OCI-LY7 (cell line): ENCODE measurements around the gene BLACAT1. TPM values are rescaled to one million over a fixed set of nuclear protein-coding genes. Genes with fewer than 3 reads are reported as not detected.
A peak's percentile ranks its signal among the peaks of the same experiment; 100 is the strongest.

ENCODE experiments used
- BruUV-seq: library from RNA; stranded (reverse); fragments of 400-500 nt; replicated peaks from 2 replicates; lab custom pipeline; 2021; lab: Mats Ljungman, UMichigan
- CTCF ChIA-PET: fragments of 300-600 bp; sonication (Branson Sonifier 250); formaldehyde crosslinking; loops from one replicate; lab custom pipeline; 2022; ENCODE audit warnings: antibody characterized with exemption; ENCODE audit not compliant: unreplicated experiment; lab: Charles Lee
- POLR2A ChIA-PET: fragments of 300-600 bp; sonication (Branson Sonifier 250); formaldehyde crosslinking; loops from one replicate; lab custom pipeline; 2022; ENCODE audit warnings: antibody characterized with exemption; lab: Charles Lee
- DNase-seq: peaks from one replicate; pipeline ENCODE4 v3.0.0-alpha.2; 2015; ENCODE audit warnings: low spot score
- H2AFZ ChIP-seq: fragments of 200-600 bp; sonication (generic), shearing (Covaris generic); 2 replicates; pipeline ENCODE4 v1.6.1; 2014; ENCODE audit warnings: mild to moderate bottlenecking, antibody characterized with exemption, low read length, moderate library complexity
- H3K27ac ChIP-seq: fragments of 200-600 bp; sonication (generic); 2 replicates; pipeline ENCODE4 v1.5.1; 2014; ENCODE audit warnings: mixed run types, low read depth, mild to moderate bottlenecking, moderate library complexity, low read length, inconsistent platforms; ENCODE audit not compliant: poor library complexity, severe bottlenecking
- H3K36me3 ChIP-seq: fragments of 200-600 bp; sonication (generic); 2 replicates; pipeline ENCODE4 v1.6.1; 2014; ENCODE audit warnings: mild to moderate bottlenecking, antibody characterized with exemption, low read length, moderate library complexity, mixed read lengths; ENCODE audit not compliant: insufficient read depth
- H3K4me1 ChIP-seq: fragments of 200-600 bp; sonication (generic); 2 replicates; pipeline ENCODE4 v1.5.1; 2014; ENCODE audit warnings: mild to moderate bottlenecking, low read length; ENCODE audit not compliant: insufficient read depth, poor library complexity, severe bottlenecking
- H3K4me2 ChIP-seq: fragments of 200-600 bp; sonication (generic); 2 replicates; pipeline ENCODE4 v1.6.1; 2014; ENCODE audit warnings: mild to moderate bottlenecking, low read length
- H3K4me3 ChIP-seq: fragments of 200-600 bp; sonication (generic); 2 replicates; pipeline ENCODE4 v1.5.1; 2014; ENCODE audit warnings: mild to moderate bottlenecking, low read depth, low read length; ENCODE audit not compliant: poor library complexity, severe bottlenecking
- H3K79me2 ChIP-seq: fragments of 200-600 bp; sonication (generic); 2 replicates; pipeline ENCODE4 v1.6.1; 2016; ENCODE audit warnings: low read depth, mild to moderate bottlenecking, low read length, moderate library complexity, mixed read lengths; ENCODE audit not compliant: insufficient read depth
- H3K9me2 ChIP-seq: fragments of 200-600 bp; sonication (generic); 2 replicates; pipeline ENCODE4 v1.6.1; 2016; ENCODE audit warnings: mild to moderate bottlenecking, low read length, mixed read lengths; ENCODE audit not compliant: insufficient read depth
- H3K9me3 ChIP-seq: fragments of 200-600 bp; sonication (generic); 2 replicates; pipeline ENCODE4 v1.6.1; 2014; ENCODE audit warnings: mild to moderate bottlenecking, mixed run types, low read length, mixed read lengths
- H4K20me1 ChIP-seq: fragments of 200-600 bp; sonication (generic); 2 replicates; pipeline ENCODE4 v1.6.1; 2014; ENCODE audit warnings: mild to moderate bottlenecking, antibody characterized with exemption, low read length, moderate library complexity, mixed read lengths; ENCODE audit not compliant: insufficient read depth
- CTCF ChIP-seq: fragments of 200-600 bp; sonication (generic); conservative IDR thresholded peaks from 2 replicates; pipeline ENCODE4 v1.5.1; 2014; ENCODE audit warnings: mild to moderate bottlenecking, antibody characterized with exemption, low read length, moderate library complexity, mixed read lengths
- EZH2phosphoT487 ChIP-seq: fragments of 200-600 bp; sonication (generic); IDR thresholded peaks from 2 replicates; pipeline ENCODE4 v1.6.1; 2018; ENCODE audit warnings: low read depth, borderline replicate concordance, mild to moderate bottlenecking, mixed run types, antibody characterized with exemption, low read length, moderate library complexity, mixed read lengths
- intact Hi-C: fragments of 100-400 bp; cut with micrococcal nuclease; formaldehyde crosslinking; loops from one replicate; pipeline ENCODE4 v1.10.0; 2022; ENCODE audit not compliant: unreplicated experiment
- total RNA-seq, 2 experiments: library from RNA; depleted of rRNA in 1 of 2; stranded (reverse); fragments of >200 nt in 1 of 2; shearing (Covaris generic) in 1 of 2; gene quantifications; 2 replicates each; pipeline ENCODE4 v1.2.3, GENCODE V29; 2014 to 2022

The BLACAT1 gene
- total RNA-seq, 2 experiments from 2014 or later, result 0.19 to 0.29 TPM

GRCh38 chr1:205422993-205423642 lies 32.7 kb downstream of the BLACAT1 start:
- no peaks in the 10 kb centered on the region for H4K20me1 ChIP-seq
- no peak overlapping the region for H2AFZ ChIP-seq
- H3K9me2 ChIP-seq, result no peaks in the 10 kb centered on the region
- H3K79me2 ChIP-seq, result no peaks in the 10 kb centered on the region
- DNase-seq, result no peak
- H3K4me1 ChIP-seq, result peaks cover 25% of the 10 kb centered on the region
- CTCF ChIA-PET, result no interaction called here
- H3K4me2 ChIP-seq, result peak overlapping the region; percentile 17; the same call in 1 of the 2 replicates
- no TSS peak for BruUV-seq
- TF ChIP-seq EZH2phosphoT487, result no peak
- 0 out of 2 replicates have a peak, but pooled peaks have one; percentile 17 for TF ChIP-seq CTCF
- H3K9me3 ChIP-seq, result no peaks in the 10 kb centered on the region
- POLR2A ChIA-PET, result interaction anchor here (0.6 kb wide), 1 partner anchor 161 kb away, joined by 3 read pairs; no protein-coding TSS in a partner anchor
- no peaks in the 10 kb centered on the region for H3K36me3 ChIP-seq
- intact Hi-C loops, result no loop called here
- H3K27ac ChIP-seq, result no peak overlapping the region
- H3K4me3 ChIP-seq, result no peak overlapping the region

- no peak within 1 kb of the TSS for H3K27ac ChIP-seq
- BruUV-seq, result no TSS peak
- POLR2A ChIA-PET, result no interaction called here
- no peaks in the 10 kb centered on the region for H4K20me1 ChIP-seq
- no peaks in the 10 kb centered on the region for H3K36me3 ChIP-seq
- H3K4me2 ChIP-seq, result no peak within 1 kb of the TSS
- H3K79me2 ChIP-seq, result no peaks in the 10 kb centered on the region
- H3K4me3 ChIP-seq, result no peak within 1 kb of the TSS
- no peaks in the 10 kb centered on the region for H3K9me2 ChIP-seq
- TF ChIP-seq CTCF (no peak), EZH2phosphoT487 (no peak)
- CTCF ChIA-PET, result no interaction called here
- DNase-seq, result no peak
- no peak within 1 kb of the TSS for H2AFZ ChIP-seq
- intact Hi-C loops, result no loop called here
- peaks cover 25% of the 10 kb centered on the region for H3K4me1 ChIP-seq
- no peaks in the 10 kb centered on the region for H3K9me3 ChIP-seq
These were observed 34.0 kb downstream of the BLACAT1 start, which contains the start of gene LEMD1 for GRCh38 chr1:205421798-205422197. Gene LEMD1 (minus strand): TSS chr1:205422056. CDS start chr1:205420536, 1,520 bp downstream.

GRCh38 chr1:205420938-205421337 lies 34.9 kb downstream of the BLACAT1 start:
- H3K36me3 ChIP-seq, result no peaks in the 10 kb centered on the region
- H3K4me2 ChIP-seq, result no peak overlapping the region
- intact Hi-C loops, result no loop called here
- H3K79me2 ChIP-seq, result no peaks in the 10 kb centered on the region
- no peak overlapping the region for H3K4me3 ChIP-seq
- peaks cover 25% of the 10 kb centered on the region for H3K4me1 ChIP-seq
- no peak for DNase-seq
- no peaks in the 10 kb centered on the region for H4K20me1 ChIP-seq
- no peak overlapping the region for H3K27ac ChIP-seq
- POLR2A ChIA-PET, result no interaction called here
- no peak overlapping the region for H2AFZ ChIP-seq
- H3K9me3 ChIP-seq, result no peaks in the 10 kb centered on the region
- no TSS peak for BruUV-seq
- TF ChIP-seq EZH2phosphoT487 (no peak), CTCF (no peak)
- CTCF ChIA-PET, result no interaction called here
- no peaks in the 10 kb centered on the region for H3K9me2 ChIP-seq
